Hypothalamus (tissue), 51 donors: Measurements from ENCODE around the gene COL28A1.
A peak's percentile ranks its signal among the peaks of the same experiment; 100 is the strongest.
"Not testable (repeated sequence)": the region's sequence is repeated elsewhere in the genome, so short reads cannot be mapped to it uniquely, and the experiment has no call there.

ENCODE experiments used
- DNase-seq, 51 donors: peaks; one replicate each; lab custom pipeline; 2025; lab: John Stamatoyannopoulos, UW

The COL28A1 gene

DNA sequence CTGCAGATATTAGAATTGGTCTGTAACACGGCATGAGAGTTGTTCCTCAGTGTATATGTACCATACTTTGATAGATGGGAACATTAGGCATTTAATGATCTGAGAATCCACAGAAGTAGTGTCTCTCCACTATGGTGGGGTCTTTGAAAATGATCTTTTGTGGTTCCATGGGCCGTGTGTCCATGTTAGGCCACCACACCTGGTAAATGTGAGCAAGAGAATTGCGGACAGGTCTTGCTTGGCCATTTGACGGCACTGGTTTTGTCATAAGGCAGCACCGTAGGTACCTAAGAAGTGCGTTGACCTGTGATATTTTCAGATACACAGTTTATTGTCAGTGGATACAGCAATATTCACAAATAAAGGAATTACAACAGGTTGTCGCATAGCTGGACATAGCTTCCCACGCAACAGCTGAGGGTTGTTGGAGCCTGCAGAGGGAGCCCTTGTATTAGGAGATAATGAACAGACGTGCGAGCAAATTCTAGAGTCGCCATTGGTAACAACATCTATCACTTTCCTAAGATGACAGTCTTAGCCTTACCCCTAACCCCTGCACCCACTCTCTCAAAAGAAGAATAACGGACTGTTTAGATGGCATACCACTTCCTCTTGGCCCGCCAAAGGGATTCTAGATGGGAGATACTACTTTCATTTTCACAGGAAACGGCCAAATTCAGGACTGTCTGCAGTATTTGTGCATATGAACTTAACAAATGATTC, 111.4 kb downstream of the COL28A1 start:
- peak in 47 of 51 donors; percentile 0 to 73 (median 26) for DNase-seq

DNA sequence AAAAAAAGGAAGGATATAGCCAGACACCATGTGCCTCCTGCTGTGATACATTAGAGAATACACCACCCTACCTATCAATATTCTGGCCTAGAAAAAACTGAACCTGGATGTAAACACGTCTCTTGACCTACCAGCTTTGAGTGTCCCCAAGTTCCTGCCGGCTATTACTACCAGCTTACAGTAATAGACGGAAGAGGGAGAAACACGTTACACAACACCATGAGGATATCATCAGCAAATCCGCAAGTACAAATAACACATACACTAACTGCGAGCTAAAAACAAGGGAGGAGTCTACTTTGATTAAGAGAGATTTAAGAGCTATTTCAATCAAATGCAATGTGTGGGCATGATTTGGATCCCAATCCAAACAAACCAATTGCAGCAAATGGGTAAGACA, 113.0 kb downstream of the COL28A1 start:
- DNase-seq, result no peak

DNA sequence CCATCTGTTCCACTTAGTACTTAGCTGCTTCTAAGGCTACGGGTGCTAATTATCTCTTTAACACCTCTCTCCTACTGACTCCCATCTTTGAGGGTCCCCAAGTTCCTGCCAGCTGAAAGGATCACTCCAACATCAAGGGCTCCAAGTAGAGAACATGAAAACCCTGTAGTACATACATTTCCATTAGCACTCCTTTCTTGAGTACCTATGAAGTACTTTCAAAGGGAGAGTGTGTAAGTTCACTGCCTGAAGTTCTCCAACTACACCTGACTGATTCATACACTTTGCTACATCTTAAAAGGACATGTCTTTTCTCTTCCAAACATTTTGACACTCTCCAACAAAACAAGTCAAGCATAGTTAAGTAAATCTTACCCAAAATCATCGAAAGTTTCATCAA, 113.8 kb downstream of the COL28A1 start:
- no peak for DNase-seq

DNA sequence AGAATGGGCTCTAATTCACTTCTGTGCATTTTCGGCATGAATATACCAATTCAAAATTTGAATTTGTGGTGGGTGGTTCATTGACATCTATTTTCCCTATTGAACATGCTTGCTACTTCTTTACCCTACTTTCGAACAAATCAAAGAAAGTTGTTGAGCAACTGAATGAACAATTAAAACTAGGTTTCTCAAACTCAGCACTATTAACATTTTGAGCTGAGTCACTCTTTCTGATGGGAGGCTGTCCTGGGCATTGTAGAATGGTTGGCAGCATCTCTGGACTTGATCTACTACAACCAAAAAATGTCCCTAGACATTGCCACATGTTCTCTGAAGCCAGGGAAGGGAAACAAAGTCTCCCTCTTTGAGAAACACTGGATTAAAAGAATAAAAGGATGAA, 116.7 kb downstream of the COL28A1 start:
- DNase-seq, result no peak

DNA sequence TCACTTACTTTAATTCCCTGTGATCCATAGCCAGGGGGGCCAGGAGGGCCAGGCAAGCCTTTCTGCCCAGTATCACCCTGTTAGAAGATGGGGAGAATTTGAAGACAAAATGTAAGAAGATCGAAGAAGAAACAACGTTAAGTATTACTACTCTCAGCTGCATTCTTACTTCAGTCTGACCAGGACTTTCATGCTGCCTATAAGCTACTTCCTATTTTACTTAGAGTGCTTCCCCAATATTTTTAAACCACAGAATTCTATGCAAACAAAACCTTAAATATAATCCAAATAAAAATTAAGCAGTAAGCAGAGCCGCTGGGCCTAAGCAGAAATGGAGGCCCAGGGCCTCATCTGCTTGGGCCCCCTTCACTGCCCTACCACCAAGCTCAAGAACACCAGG, 117.8 kb downstream of the COL28A1 start:
- DNase-seq, result no peak

DNA sequence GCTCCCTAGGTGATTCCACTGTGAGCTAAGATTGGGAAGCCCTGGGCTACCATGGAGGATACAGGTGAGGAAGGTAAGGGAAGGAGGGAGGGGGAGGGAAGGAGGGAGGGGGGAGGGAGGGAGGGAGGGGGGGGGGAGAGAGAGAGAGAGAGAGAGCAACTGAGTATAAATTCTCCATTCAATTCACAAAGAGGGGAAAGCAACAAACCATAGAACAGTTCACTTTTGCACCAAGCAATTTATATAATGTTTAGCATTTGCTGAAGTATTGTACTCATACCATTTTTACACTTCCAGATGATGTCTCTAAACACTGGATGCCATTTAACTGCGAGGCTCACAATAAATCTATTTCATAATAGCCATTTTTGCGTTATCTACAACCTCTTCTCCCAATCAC, 118.3 kb downstream of the COL28A1 start:
- DNase-seq, result no peak

DNA sequence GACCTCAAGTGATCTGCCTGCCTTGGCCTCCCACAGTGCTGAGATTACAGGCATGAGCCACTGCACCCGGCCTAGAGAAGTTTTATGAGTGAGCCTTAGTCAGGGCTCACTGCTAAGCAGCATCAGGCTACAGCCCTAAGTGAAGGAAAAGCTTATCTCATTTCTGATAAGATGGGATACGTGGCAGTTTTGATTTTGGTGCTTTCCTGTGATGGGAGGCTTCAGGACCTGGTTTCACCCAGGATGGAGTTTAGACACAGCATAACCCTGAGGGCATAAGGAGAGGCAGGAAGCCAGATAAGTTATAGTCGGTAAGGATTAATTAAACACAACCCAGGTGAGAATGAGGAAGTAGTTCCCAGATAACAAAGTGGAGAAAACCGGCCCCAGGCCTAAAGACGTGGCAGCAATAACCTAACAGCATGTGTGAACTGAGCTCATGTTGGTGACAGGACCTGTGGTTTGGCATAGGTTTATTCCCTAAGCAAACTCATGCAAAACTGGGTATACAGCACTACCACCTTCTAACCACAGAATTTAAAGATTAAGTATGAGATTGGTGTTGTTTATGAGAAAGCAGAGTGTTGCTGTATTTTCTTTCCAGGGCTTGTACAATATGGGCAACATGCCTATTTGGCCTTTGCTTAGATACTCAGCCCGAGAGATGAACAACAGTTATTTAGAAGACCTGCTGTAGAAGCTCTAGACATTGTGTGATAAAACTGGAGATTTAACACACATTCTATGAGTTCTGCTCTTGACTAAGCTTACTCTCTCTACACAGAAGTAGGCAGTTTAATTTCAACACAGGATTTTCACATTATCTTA, 119.4 kb downstream of the COL28A1 start:
- DNase-seq, result no peak

DNA sequence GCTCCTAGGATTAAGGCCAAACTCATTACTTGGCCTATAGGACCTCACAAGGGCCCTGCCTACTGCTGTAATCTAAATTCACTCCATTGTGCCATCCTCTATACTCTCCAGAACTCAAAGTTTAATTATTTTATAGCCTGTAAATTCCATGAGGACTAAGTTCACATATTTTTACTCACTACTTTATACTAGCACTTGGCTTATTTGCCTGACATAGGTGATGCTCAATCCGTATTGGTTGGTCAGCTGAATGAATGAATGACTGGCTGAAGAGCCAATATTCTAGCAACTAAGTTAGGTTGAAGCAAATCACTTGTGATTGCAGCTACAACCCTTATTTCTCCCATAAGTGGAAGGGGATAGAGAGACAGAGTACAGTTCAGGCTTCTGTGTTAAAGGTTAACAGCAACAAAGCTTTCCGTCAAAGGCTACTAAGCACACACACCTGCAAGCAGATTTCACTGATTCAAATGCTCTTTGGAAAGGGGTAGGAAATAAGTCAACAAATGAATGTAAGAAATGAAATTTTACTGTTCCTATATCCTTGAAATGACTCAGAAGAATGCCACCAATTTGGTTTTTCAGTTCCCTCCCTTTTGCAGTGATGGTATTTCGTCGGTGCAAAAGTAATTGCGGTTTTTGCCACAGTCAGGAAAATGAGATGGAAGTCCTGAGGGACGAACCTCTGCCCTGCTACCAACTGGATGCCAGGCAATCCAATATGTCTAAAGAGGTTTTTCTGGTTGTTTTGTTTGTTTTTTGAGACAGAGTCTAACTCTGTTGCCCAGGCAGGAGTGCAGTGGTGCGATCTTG, 120.7 kb downstream of the COL28A1 start:
- DNase-seq, result no peak

DNA sequence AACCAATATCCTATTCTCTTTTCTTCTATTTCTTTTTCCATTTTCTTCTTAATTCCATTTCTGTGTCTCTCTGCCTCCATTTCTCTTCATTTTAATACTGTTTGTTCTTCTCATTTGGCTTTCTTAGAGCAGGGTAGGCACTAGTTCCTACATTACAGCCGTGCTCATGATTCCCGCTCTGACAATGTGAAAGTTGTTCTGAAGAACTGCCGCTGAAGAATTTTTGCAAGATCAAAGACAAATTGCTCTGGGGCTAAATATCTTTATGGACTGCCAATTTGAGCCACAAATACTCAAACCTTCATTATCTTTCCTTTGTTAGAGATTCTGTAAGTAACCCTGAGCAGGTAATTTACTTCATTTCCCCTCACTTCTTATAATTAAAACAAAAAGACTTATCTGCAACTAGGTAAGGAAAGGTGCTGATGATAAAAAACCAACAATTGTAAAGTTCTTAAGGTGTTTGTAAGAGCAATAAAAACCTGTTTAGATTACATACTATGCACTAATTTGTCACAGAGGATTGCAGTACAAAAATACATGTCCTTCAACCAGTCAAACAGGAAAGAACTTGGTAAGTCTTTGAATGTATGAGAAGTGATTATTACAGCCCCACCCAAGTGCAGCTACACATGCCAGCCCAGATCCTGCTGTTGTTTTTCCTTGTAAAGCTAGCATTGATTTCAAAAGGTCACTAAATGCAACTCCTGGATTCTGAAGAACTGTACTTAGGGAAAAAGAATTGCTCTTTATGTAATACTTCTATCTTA, 127.5 kb downstream of the COL28A1 start:
- no peak for DNase-seq

DNA sequence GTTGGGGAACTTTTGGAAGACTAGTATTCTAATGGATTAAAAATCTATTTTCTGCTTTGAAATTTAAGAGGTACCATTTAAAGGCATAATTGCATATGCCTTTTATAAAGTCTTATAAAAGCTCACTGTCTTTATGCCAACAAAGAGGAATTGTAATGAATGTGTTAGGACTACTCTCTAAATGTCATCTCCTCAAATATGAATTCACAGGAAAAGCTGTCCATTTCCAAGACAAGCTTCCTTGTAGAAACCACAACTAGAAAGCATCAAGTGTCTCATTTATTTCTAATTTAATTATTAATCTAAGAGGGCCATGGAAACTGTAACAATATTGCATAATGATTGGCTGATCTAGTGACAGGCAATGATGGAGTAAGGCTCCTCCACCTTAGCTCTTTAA, 130.2 kb downstream of the COL28A1 start:
- no peak for DNase-seq

DNA sequence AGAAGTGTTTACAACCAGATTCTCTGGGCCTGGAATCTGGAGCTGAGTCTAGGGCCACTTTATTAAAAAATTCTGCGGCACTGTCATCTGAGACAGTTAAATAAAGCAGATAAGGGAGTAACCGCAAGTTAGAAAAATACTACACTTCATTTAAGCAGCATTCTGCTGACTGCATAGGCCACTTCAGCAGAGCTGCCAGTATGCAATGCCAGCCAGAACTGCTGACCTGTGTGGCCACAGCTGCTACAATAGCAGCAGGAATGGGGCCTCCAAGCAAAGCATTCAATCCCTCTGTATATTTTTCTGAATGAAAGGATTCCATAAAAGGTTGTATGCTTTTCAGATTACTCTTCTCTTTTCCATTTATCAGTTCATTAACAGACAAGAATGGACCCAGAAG, 136.0 kb downstream of the COL28A1 start:
- no peak for DNase-seq

DNA sequence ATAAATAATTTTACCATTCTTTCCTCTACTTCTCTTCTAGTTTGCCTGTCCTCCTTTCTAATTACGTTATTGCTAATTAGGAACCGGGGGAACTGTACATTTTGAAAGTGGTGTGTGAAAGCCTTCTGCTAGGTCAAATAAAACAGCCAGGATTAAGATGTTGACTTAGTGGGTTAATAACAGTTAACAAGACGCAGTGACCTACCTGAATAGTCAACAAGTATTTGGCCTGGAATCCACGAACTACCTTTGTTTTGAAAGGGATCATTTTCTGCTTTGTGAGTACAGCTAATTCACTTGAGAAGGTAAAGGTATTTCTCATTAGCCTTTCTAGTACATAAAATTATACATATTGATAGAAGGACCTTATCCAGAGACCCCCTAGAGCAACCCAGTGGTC, 139.9 kb downstream of the COL28A1 start:
- no peak for DNase-seq

DNA sequence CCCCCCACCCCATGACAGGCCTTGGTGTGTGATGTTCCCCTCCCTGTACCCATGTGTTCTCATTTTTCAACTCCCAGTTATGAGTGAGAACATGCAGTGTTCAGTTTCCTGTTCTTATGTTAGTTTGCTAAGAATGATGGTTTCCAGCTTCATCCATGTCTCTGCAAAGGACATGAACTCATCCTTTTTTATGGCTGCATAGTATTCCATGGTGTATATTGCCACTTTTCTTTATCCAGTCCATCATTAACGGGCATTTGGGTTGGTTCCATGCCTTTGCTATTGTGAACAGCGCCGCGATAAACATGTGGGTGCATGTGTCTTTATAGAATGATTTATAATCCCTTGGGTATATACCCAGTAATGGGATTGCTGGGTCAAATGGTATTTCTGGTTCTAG, 147.5 kb downstream of the COL28A1 start:
- not testable (repeated sequence) for DNase-seq

DNA sequence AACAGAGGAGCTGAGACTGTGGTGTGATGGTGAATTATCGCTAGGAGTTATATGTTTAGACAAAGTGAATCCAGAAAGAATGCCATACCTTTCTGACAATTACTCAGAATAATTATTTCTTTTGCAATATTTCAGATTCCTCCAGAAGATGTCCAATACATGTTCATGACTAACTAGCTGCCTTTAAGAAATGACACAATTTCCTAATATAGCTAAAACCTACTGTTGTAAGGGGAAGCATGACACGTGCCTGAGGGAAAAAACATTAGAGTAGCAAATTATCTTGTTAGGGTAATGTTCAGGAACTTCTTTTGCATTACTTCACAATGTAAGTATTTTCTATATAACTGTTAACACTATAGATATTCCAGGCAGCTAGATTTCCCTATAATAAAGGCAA, 150.3 kb downstream of the COL28A1 start:
- no peak for DNase-seq

DNA sequence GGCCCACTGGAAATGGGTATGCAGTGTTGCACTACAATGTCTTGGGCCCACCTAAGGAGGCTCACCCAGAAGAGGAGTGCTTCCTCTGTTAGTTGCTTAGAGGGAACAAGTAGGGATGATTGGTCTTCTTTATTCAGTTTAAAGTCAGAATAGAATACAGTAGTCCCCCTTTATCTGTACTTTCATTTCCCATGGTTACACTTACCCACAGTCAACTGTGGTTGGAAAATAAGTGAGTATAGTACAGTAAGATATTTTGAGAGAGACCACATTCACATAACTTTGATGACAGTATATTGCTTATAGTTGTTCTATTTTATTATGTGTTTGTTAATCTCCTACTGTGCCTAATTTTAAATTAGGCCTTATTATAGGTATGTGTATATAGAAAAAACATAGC, 151.4 kb downstream of the COL28A1 start:
- DNase-seq, result no peak

DNA sequence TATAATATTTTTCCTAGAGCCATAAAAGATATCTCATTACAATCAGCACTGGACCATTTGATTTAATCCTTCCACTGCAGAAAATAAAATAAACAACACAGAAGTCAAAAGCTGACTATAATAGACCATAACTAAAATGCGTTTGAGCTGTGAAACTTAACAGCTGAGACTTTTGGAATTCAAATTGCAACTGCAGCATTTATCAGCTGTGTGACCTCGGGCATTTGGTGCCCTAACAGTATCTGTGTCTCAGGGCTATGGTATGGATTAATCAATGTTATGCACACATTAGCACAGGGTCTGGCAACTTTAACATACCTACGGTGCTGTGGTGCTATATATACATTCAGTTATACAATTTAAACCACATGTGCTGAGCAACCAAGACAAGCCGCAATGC, 160.1 kb downstream of the COL28A1 start:
- no peak for DNase-seq

DNA sequence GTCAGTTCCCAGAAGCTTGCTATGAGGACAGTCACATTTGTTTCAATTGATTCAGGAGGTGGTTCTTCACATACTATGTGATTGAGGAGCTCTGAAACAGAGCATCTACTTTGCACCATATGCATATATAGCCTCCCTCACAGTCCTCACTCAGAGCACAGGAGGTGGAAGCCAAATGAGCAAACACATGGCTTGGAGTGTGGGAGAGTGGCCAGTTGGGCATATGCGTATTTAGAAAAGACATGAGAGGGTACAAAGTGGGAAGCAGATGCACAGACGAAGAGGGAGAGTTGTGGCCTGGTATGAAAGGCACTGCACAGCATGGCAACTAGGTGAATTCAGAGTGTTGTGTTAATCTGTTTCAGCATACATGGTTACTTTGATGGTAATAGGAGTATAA, 165.6 kb downstream of the COL28A1 start:
- DNase-seq, result no peak

DNA sequence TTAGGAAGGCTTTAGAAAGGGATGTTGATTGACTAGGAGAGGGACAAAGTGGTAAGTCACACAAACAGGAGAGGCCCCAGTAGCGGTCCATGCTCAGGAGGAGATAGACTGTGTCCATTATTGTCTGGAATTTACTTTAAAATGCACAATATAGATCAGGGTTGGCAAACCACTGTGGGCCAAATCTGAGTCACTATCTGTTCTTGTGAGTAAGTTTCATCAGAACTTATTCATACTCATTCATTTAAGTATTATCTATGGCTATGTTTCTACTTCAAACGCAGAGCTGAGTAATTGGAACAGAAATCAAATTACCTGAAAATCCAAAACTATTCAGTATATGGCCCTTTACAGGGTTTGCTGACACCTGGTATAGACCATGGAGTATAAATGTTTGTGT, 166.5 kb downstream of the COL28A1 start:
- DNase-seq, result no peak

DNA sequence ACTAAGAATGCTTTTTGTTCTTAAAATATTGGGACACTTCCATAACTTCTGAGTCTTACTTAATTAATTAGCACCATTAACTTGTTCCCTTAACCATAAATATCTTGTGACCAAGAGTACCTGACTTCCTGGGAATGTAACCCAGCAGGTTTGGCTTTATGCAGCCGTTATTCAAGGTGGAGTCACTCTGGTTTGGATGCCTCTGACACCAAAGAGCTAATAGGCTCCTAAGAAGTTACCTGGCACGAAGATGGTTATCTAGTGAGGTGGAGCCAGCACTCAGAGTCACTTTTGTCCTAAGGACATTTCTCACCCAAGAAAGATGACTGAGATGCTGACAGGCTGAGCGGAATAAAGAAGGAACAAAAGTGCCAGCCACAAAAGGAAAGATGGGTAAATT, 181.0 kb downstream of the COL28A1 start:
- no peak for DNase-seq

DNA sequence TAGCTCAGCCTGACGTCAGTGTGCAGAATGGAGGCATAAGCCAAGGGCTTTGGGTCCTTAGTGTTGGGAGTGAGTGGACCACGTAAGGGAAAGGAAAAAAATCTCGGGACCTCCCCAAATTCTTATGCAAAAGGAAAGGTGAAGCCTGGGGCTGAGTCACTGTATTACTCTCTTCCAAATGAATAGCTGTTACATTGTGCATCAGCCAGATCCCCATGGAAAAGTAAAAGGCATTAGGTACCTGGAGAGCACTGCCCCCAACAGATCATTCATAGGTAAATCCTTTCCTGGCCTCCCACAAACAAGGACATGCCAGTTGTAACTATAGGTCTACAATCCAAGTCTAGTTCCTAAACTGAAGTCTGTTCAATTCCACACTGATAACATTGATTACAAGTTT, 182.8 kb downstream of the COL28A1 start:
- no peak for DNase-seq

DNA sequence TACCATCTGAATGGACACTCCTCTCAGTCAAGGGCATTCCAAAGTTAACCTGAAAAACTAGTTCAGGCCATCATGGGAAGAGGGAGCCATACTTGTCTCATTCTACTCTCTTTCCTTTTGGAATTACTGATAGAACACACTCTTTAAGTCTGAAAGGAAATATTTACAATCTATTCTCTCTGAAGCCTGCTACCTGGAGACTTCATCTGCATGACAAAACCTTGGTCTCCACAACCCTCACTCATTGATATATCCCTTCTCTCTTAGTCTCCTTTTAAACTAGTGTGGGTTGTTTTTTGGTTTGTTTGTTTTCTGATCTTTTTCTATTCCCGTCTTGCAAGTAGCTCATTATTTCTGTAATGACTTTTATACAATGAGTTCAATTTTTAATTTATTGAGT, 183.8 kb downstream of the COL28A1 start:
- no peak for DNase-seq
